GM23248 (cell line): ENCODE measurements around the gene DDX10. TPM values are rescaled to one million over a fixed set of nuclear protein-coding genes. Genes with fewer than 3 reads are reported as not detected.

ENCODE experiments used
- DNase-seq: peaks from one replicate; pipeline ENCODE4 v3.0.0-alpha.2; 2015
- H2AFZ ChIP-seq: fragments of 200-600 bp; sonication (generic); 2 replicates; pipeline ENCODE4 v1.6.1; 2016; ENCODE audit warnings: antibody characterized with exemption
- H3F3A ChIP-seq: fragments of 200-600 bp; sonication (generic); 2 replicates; pipeline ENCODE4 v1.6.1; 2016; ENCODE audit warnings: mild to moderate bottlenecking, antibody characterized with exemption, mixed run types; ENCODE audit not compliant: insufficient read depth
- H3K27ac ChIP-seq: fragments of 200-600 bp; sonication (generic); 2 replicates; pipeline ENCODE4 v1.5.1; 2016; ENCODE audit warnings: mild to moderate bottlenecking
- H3K27me3 ChIP-seq: fragments of 200-600 bp; sonication (generic); replicated peaks from 2 replicates; pipeline ENCODE4 v1.6.1; 2016; ENCODE audit warnings: mild to moderate bottlenecking; ENCODE audit not compliant: insufficient read depth
- H3K36me3 ChIP-seq: fragments of 200-600 bp; sonication (generic); 2 replicates; pipeline ENCODE4 v1.6.1; 2016; ENCODE audit warnings: low read depth, mild to moderate bottlenecking
- H3K4me1 ChIP-seq: fragments of 200-600 bp; sonication (generic); 2 replicates; pipeline ENCODE4 v1.6.1; 2016; ENCODE audit warnings: mild to moderate bottlenecking; ENCODE audit not compliant: insufficient read depth
- H3K4me2 ChIP-seq: fragments of 200-600 bp; sonication (generic); one replicate; pipeline ENCODE4 v1.6.1; 2016; ENCODE audit warnings: mild to moderate bottlenecking; ENCODE audit not compliant: unreplicated experiment
- H3K4me3 ChIP-seq: fragments of 200-600 bp; sonication (generic); 2 replicates; pipeline ENCODE4 v1.5.1; 2016; ENCODE audit warnings: mild to moderate bottlenecking
- H3K79me2 ChIP-seq: fragments of 200-600 bp; sonication (generic); 2 replicates; pipeline ENCODE4 v1.6.1; 2016; ENCODE audit warnings: mild to moderate bottlenecking; ENCODE audit not compliant: insufficient read depth
- H3K9ac ChIP-seq: fragments of 200-600 bp; sonication (generic); 2 replicates; pipeline ENCODE4 v1.6.1; 2016; ENCODE audit warnings: mild to moderate bottlenecking
- H3K9me2 ChIP-seq: fragments of 200-600 bp; sonication (generic); 2 replicates; pipeline ENCODE4 v1.6.1; 2016; ENCODE audit warnings: mixed run types, mild to moderate bottlenecking, moderate library complexity; ENCODE audit not compliant: insufficient read depth
- H3K9me3 ChIP-seq: fragments of 200-600 bp; sonication (generic); one replicate; pipeline ENCODE4 v1.6.1; 2017; ENCODE audit warnings: low read depth
- H4K20me1 ChIP-seq: fragments of 200-600 bp; sonication (generic); 2 replicates; pipeline ENCODE4 v1.6.0; 2016; ENCODE audit not compliant: insufficient read depth
- EZH2 ChIP-seq: fragments of 200-600 bp; sonication (generic); IDR thresholded peaks from 2 replicates; pipeline ENCODE4 v1.6.1; 2018; ENCODE audit warnings: antibody characterized with exemption, mild to moderate bottlenecking; ENCODE audit not compliant: insufficient read depth, poor library complexity, severe bottlenecking
- EZH2phosphoT487 ChIP-seq: fragments of 200-600 bp; sonication (generic); IDR thresholded peaks from 2 replicates; pipeline ENCODE4 v1.6.1; 2018; ENCODE audit warnings: antibody characterized with exemption, moderate library complexity, mild to moderate bottlenecking, low read depth; ENCODE audit not compliant: insufficient read depth
- WGBS, 2 experiments: methylation state at CpG; one replicate each; pipeline ENCODE4 v1.1.6; 2015 to 2017; ENCODE audit warnings: low lambda C conversion rate in 2 of 2, low coverage in 1 of 2; ENCODE audit errors: missing lambda C conversion rate in 2 of 2; 5-methylcytosine and 5-hydroxymethylcytosine counted together
- in situ Hi-C: fragments of 300-500 bp; cut with MboI; formaldehyde crosslinking; loops from 2 replicates; pipeline ENCODE4 v1.15.0; 2020
- polyA plus RNA-seq: library from polyadenylated mRNA; unstranded; fragments of >200 nt; fragmentation: Nextera tagmentation; extraction: Ambion mirVana; gene quantifications from 2 replicates; pipeline ENCODE4 v1.2.1, GENCODE V29; 2016
- total RNA-seq: library from RNA; depleted of rRNA; stranded (reverse); fragments of >200 nt; shearing (Covaris generic); gene quantifications from 2 replicates; pipeline ENCODE4 v1.2.3, GENCODE V29; 2014

The DDX10 gene
- total and polyA plus RNA-seq, 2 experiments from 2014 or later = 23.6 to 31.2 TPM

DNA sequence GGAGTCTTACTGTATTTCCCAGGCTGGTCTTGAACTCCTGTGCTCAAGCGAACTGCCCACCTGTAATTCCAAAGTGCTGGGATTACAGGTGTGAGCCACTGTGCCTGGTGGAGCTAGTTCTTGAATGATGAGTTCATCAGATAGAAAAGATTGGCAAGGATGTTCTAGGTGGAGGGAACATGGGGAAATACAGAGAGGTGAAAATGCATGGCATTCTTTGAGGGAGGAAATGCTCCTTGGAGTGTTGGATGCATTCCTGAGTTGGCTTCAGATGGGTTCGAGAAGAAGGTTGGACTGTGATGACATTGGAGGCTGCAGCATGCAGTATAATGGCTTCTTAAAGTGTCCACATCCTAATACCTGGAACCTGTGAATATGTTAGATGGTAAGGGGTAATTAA, 4.4 kb downstream of the DDX10 start:
- no peak for DNase-seq
- H3K9ac ChIP-seq = no peak overlapping the region
- no peaks in the 10 kb centered on the region for H3K36me3 ChIP-seq
- peaks cover 12% of the 10 kb centered on the region for H3F3A ChIP-seq
- no peak overlapping the region for H2AFZ ChIP-seq
- TF ChIP-seq EZH2phosphoT487 = no peak
- TF ChIP-seq EZH2 = no peak
- peaks cover 19% of the 10 kb centered on the region for H3K4me1 ChIP-seq
- no peaks in the 10 kb centered on the region for H3K9me3 ChIP-seq
- no peaks in the 10 kb centered on the region for H4K20me1 ChIP-seq
- 75 to 80% methylated on average over 2 of the region's 2 CpGs for WGBS, 2 experiments
- in situ Hi-C loops = no loop called here
- no peak overlapping the region for H3K4me3 ChIP-seq
- H3K79me2 ChIP-seq = peaks cover 85% of the 10 kb centered on the region
- no peaks in the 10 kb centered on the region for H3K27me3 ChIP-seq
- no peak overlapping the region for H3K4me2 ChIP-seq
- H3K27ac ChIP-seq = no peak overlapping the region
- H3K9me2 ChIP-seq = no peaks in the 10 kb centered on the region

DNA sequence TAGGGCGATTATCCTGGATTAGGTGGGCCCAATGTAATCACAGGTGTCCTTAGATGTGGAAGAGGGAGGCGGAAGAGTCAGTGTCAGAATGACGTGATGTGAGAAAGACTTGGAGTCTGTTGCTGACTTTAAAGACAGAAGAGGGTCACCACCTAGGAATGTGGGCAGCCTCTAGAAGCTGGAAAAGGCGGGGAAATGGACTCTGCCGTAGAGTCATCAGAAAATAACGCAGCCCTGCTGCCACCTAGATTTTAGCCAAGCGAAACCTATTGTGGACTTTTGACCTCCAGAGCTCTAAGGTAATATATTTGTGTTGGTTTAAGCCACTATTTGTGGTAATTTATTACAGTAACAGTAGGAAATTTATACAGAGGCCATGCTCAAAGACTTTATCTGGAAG, 4.8 kb downstream of the DDX10 start:
- no peak for DNase-seq
- no peak overlapping the region for H3K27ac ChIP-seq
- peaks cover 85% of the 10 kb centered on the region for H3K79me2 ChIP-seq
- no peaks in the 10 kb centered on the region for H3K9me2 ChIP-seq
- no peaks in the 10 kb centered on the region for H4K20me1 ChIP-seq
- no peaks in the 10 kb centered on the region for H3K27me3 ChIP-seq
- peaks cover 19% of the 10 kb centered on the region for H3K4me1 ChIP-seq
- no peak for TF ChIP-seq EZH2phosphoT487
- no peak for TF ChIP-seq EZH2
- H3K4me3 ChIP-seq = no peak overlapping the region
- no peak overlapping the region for H2AFZ ChIP-seq
- H3F3A ChIP-seq = peaks cover 12% of the 10 kb centered on the region
- no peaks in the 10 kb centered on the region for H3K9me3 ChIP-seq
- no peak overlapping the region for H3K4me2 ChIP-seq
- no peak overlapping the region for H3K9ac ChIP-seq
- in situ Hi-C loops = no loop called here
- H3K36me3 ChIP-seq = no peaks in the 10 kb centered on the region
- WGBS, 2 experiments = 98 to 99% methylated on average over 7 of the region's 7 CpGs

DNA sequence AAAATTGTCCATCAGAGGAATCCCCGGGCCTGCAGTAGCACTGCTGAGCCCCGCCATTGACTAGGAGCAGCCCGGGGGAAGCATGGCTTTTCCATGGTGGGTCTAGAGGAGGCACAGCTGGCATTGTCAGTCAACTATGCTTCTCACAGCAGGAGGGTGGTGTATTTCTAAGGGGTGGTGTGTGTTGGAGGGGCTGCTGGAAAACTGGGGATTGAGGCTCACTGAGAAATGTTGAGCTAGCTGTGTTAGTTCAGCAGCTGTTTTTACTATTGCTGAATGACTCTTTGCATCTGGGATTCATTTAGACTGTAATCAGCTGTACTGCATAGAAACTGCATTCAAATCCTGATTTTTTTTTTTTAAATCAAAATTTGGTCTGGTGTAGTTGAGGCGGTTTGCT, 5.6 kb downstream of the DDX10 start:
- Histone ChIP-seq H2AFZ (no peak overlapping the region), H3K4me1 (peaks cover 19% of the 10 kb centered on the region), H3K27ac (no peak overlapping the region), H3K4me2 (no peak overlapping the region), H3K79me2 (peaks cover 79% of the 10 kb centered on the region), H3K9ac (no peak overlapping the region), H3K9me2 (no peaks in the 10 kb centered on the region), H3K4me3 (no peak overlapping the region), H3K36me3 (0 out of 2 replicates have a peak, but pooled peaks cover 2% of the 10 kb centered on the region), H4K20me1 (no peaks in the 10 kb centered on the region), H3F3A (peaks cover 12% of the 10 kb centered on the region), H3K27me3 (no peaks in the 10 kb centered on the region), H3K9me3 (no peaks in the 10 kb centered on the region)
- no peak for DNase-seq
- WGBS, 2 experiments = 58 to 63% methylated on average over 4 of the region's 4 CpGs
- no peak for TF ChIP-seq EZH2phosphoT487
- no peak for TF ChIP-seq EZH2
- in situ Hi-C loops = no loop called here

DNA sequence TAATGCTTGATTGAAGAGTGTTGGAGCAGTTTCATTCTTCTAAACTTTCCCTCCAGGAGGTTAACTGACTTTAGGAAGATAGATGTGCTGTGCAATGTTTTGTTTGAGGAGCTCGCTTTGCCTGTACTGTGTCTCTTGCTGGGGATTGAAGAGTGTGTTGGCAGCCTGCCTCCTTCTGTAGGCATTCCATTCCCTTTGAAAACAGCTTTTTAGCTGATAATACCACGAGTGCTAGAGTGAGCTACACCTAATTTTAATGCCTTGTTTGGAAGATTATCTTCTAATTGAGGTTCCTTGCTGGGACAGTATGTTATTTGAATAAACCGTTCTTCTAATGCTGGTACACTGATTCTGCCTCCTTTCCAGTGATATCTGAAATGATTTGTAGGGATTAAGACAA, 7.2 kb downstream of the DDX10 start:
- H2AFZ ChIP-seq = peak overlapping the region; percentile 23; the same call in 1 of the 2 replicates
- H4K20me1 ChIP-seq = no peaks in the 10 kb centered on the region
- peak overlapping the region; percentile 47 for H3K4me2 ChIP-seq
- H3F3A ChIP-seq = peaks cover 12% of the 10 kb centered on the region
- no peak overlapping the region for H3K9ac ChIP-seq
- 40 to 48% methylated on average over 3 of the region's 3 CpGs for WGBS, 2 experiments
- H3K79me2 ChIP-seq = peaks cover 63% of the 10 kb centered on the region
- in situ Hi-C loops = no loop called here
- TF ChIP-seq EZH2 (no peak), EZH2phosphoT487 (no peak)
- H3K4me3 ChIP-seq = peak overlapping the region; percentile 15; the same call in 1 of the 2 replicates
- H3K9me2 ChIP-seq = no peaks in the 10 kb centered on the region
- H3K27ac ChIP-seq = no peak overlapping the region
- H3K9me3 ChIP-seq = no peaks in the 10 kb centered on the region
- DNase-seq = peak; percentile 51
- H3K36me3 ChIP-seq = 0 out of 2 replicates have a peak, but pooled peaks cover 10% of the 10 kb centered on the region
- no peaks in the 10 kb centered on the region for H3K27me3 ChIP-seq
- peaks cover 12% of the 10 kb centered on the region for H3K4me1 ChIP-seq

DNA sequence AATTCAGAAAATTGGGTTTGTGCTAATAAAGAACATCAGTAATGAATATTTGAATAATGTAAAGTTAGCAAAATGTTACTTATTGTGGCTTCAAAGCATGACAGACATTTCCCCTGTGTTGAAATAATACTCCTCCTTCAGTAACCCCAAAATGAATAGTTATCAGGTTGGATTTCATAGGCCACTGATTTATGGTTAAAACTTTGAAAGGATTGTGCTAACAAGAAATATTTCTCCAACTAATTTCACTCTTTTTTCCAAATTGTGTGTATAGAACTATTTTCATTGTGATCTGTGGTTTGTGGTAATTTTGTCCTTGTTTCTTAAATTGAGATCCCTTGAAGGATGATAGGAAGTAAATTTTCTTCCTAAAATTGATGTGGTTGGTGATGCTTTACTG, 7.9 kb downstream of the DDX10 start:
- in situ Hi-C loops = no loop called here
- H3K79me2 ChIP-seq = peaks cover 56% of the 10 kb centered on the region
- no peak overlapping the region for H3K27ac ChIP-seq

More for the DNA sequence above, 7.9 kb downstream of the DDX10 start:
- no peak overlapping the region for H2AFZ ChIP-seq
- peaks cover 12% of the 10 kb centered on the region for H3F3A ChIP-seq
- DNase-seq = no peak
- H3K4me2 ChIP-seq = peak overlapping the region; percentile 47
- H3K4me3 ChIP-seq = peak overlapping the region; percentile 15; the same call in 1 of the 2 replicates
- peaks cover 12% of the 10 kb centered on the region for H3K4me1 ChIP-seq
- H3K36me3 ChIP-seq = peaks cover 15% of the 10 kb centered on the region; the same call in 1 of the 2 replicates
- no peak for TF ChIP-seq EZH2phosphoT487
- no peak for TF ChIP-seq EZH2
- H4K20me1 ChIP-seq = no peaks in the 10 kb centered on the region
- no peaks in the 10 kb centered on the region for H3K9me2 ChIP-seq
- no peaks in the 10 kb centered on the region for H3K27me3 ChIP-seq
- H3K9me3 ChIP-seq = no peaks in the 10 kb centered on the region
- no peak overlapping the region for H3K9ac ChIP-seq
